Measurements from ENCODE around the gene ANO10. TPM values are rescaled to one million over a fixed set of nuclear protein-coding genes. Genes with fewer than 3 reads are reported as not detected.

ANO10 gene
- total and polyA plus RNA-seq, 7 experiments from 2014 or later: 6.1 to 13.6 (median 9.3) TPM

DNA sequence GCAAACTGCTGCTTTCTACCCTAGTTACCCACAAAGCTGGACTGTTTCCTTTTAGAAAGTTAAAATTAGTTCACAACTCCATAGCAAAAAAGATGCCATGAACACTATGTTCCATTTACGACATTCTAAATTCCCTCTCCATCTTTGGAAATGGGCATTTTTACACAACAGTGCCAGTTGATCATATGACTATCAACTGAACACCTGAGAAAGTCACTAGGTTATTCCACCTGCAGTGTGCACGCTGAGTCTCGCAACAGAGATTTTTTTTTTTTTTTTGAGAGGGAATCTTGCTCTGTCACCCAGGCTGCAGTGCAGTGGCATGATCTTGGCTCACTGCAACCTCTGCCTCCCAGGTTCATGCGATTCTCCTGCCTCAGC, 215.2 kb downstream of the ANO10 start:
- H3K4me3 Mint-ChIP-seq: no peak overlapping the region
- peaks cover 0 to 1% (median 0%) of the 10 kb centered on the region in 11 donors for H3K9me3 Mint-ChIP-seq
- POLR2A ChIA-PET: interaction anchor here (0.6 kb wide), 1 partner anchor 10 kb away, joined by 3 read pairs; no protein-coding TSS in a partner anchor
- Histone ChIP-seq H3K4me1 (ENCODE audit: control insufficient read depth in 2 of 2, insufficient read depth in 2 of 2, low read length in 2 of 2) (no peaks in the 10 kb centered on the region), H3K4me3 (ENCODE audit: low read length) (no peak overlapping the region), H3K27me3 (ENCODE audit: control insufficient read depth in 2 of 2, insufficient read depth in 2 of 2, low read length in 2 of 2) (no peaks in the 10 kb centered on the region), H3K9me3 (ENCODE audit: control insufficient read depth in 2 of 3, low read length in 3 of 3) (no peaks in the 10 kb centered on the region), H3K36me3 (ENCODE audit: control insufficient read depth in 2 of 3, insufficient read depth in 3 of 3, low read length in 3 of 3) (no peaks in the 10 kb centered on the region), H3K27ac (ENCODE audit: low read depth, low read length) (no peak overlapping the region)
- DNase-seq (no peak), ATAC-seq (no peak)
- peaks cover 0 to 10% (median 4%) of the 10 kb centered on the region in 5 donors for H3K36me3 Mint-ChIP-seq
- intact Hi-C loops (cut with micrococcal nuclease): no loop called here
- H3K4me1 Mint-ChIP-seq: peaks cover 0 to 14% (median 0%) of the 10 kb centered on the region in 7 donors
- H3K27me3 Mint-ChIP-seq: no peaks in the 10 kb centered on the region
- no peak overlapping the region for H3K27ac Mint-ChIP-seq
- CTCF ChIA-PET: no interaction called here

DNA sequence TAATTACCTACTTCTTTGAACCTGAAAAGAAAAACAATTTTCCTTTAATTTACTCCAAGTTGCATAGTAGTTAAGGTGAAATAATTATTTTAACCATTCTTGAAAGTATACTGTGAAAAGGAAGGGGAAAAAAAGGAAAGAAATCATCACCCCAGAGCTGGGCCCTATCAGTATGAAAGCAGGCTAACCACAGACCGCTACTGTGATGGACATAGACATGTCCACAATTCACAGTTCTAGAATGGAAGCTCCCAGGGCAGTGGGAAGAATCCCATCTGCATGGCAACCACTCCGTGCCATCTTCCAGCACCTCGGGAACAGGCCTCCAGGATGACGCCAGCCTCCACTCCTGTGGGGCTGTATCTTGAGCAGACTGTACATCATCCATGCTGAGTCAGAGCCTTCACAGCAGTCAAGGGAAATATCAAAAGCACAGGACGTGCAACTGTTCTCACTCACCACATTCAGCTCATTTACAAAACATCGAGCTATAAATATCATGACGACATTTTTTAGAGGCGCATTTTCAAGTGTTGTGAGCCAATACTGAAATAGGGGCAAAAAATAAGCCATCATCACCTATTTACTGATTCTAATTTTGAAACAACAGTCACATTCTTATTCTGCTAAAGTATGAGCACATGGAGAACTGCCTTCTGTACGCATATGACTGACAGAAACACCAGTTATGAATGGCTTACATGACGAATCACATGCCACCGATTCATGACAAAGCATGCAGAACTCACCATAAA, 215.7 kb downstream of the ANO10 start:
- H3K27ac Mint-ChIP-seq: peak overlapping the region in 1 of 9 donors; percentile 51
- no peaks in the 10 kb centered on the region for H3K36me3 ChIP-seq (ENCODE audit: control insufficient read depth in 2 of 3, insufficient read depth in 3 of 3, low read length in 3 of 3)
- H3K9me3 ChIP-seq (ENCODE audit: control insufficient read depth in 2 of 3, low read length in 3 of 3): no peaks in the 10 kb centered on the region
- ChIA-PET CTCF (interaction anchor here (0.6 kb wide), 1 partner anchor 1726 kb away, joined by 3 read pairs; no protein-coding TSS in a partner anchor), POLR2A (interaction anchor here (0.6 kb wide), 1 partner anchor 10 kb away, joined by 3 read pairs; no protein-coding TSS in a partner anchor)
- no peak overlapping the region for H3K4me3 ChIP-seq (ENCODE audit: low read length)
- H3K4me3 Mint-ChIP-seq: no peak overlapping the region
- H3K27me3 Mint-ChIP-seq: no peaks in the 10 kb centered on the region
- ATAC-seq: peak; percentile 61
- H3K9me3 Mint-ChIP-seq: peaks cover 0 to 1% (median 0%) of the 10 kb centered on the region in 11 donors
- H3K4me1 ChIP-seq (ENCODE audit: control insufficient read depth in 2 of 2, insufficient read depth in 2 of 2, low read length in 2 of 2): no peaks in the 10 kb centered on the region
- intact Hi-C loops (cut with micrococcal nuclease): no loop called here
- peaks cover 0 to 14% (median 0%) of the 10 kb centered on the region in 7 donors for H3K4me1 Mint-ChIP-seq
- H3K27me3 ChIP-seq (ENCODE audit: control insufficient read depth in 2 of 2, insufficient read depth in 2 of 2, low read length in 2 of 2): no peaks in the 10 kb centered on the region
- no peak for DNase-seq
- H3K27ac ChIP-seq (ENCODE audit: low read depth, low read length): no peak overlapping the region
- peaks cover 0 to 10% (median 4%) of the 10 kb centered on the region in 5 donors for H3K36me3 Mint-ChIP-seq

DNA sequence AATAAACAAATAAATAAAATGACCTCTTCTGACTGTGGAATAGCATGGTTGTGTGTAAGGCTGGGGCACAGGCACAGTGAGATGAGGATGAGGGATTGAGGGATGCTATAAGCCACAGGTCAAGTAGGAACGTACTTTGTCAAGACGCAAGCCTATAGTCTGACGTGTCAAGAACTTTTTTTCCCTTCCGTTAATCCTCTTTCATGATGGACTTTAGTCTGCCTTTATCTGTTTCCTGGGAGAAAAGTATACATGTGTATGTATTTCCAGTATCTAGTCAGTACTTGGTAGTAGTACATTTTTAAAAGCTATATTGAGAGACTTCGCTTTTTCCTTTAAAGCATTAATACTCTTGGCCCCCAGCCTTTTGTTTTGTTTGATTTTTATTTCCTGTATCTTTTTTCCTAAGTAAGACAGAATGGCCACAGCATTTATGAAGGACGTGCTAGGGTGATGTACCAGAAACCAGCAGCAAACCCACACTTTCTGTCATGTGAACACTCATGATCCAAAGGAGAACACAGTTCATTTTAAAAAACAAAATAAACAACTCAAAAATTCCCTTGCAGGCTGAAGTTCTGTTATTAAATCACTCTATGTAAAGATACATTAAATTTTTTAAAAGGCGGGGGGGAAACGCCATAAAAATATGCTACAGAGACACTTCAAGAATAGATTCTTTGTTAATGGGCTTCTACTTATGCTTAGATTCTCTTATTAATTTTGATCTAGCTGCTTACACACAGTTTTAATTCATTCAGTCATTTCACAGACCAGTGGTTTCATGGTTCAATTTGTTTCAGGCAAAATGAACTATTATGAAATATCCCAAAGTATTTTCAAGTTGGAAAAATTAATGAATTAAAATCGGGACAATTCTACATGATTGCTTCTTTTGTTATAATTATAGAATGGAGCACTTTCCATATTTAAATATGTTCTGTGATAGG, 220.8 kb downstream of the ANO10 start:
- Histone ChIP-seq H3K4me3 (ENCODE audit: low read length) (no peak overlapping the region), H3K4me1 (ENCODE audit: control insufficient read depth in 2 of 2, insufficient read depth in 2 of 2, low read length in 2 of 2) (no peaks in the 10 kb centered on the region), H3K36me3 (ENCODE audit: control insufficient read depth in 2 of 3, insufficient read depth in 3 of 3, low read length in 3 of 3) (no peaks in the 10 kb centered on the region), H3K27ac (ENCODE audit: low read depth, low read length) (no peak overlapping the region), H3K9me3 (ENCODE audit: control insufficient read depth in 2 of 3, low read length in 3 of 3) (no peaks in the 10 kb centered on the region), H3K27me3 (ENCODE audit: control insufficient read depth in 2 of 2, insufficient read depth in 2 of 2, low read length in 2 of 2) (no peaks in the 10 kb centered on the region)
- ChIA-PET CTCF (no interaction called here), POLR2A (interaction anchor here (0.6 to 1.1 kb wide), 2 partner anchors 9 to 12 kb away, joined by 3 read pairs; no protein-coding TSS in a partner anchor)
- Mint-ChIP-seq H3K4me1 (peaks cover 0 to 12% (median 0%) of the 10 kb centered on the region in 7 donors), H3K27me3 (peaks cover 0 to 13% (median 0%) of the 10 kb centered on the region in 5 donors), H3K27ac (peak overlapping the region in 1 of 9 donors; percentile 4), H3K36me3 (peaks cover 0 to 4% (median 0%) of the 10 kb centered on the region in 5 donors), H3K9me3 (no peaks in the 10 kb centered on the region), H3K4me3 (no peak overlapping the region)
- ATAC-seq (no peak), DNase-seq (no peak)
- intact Hi-C loops (cut with micrococcal nuclease): no loop called here

DNA sequence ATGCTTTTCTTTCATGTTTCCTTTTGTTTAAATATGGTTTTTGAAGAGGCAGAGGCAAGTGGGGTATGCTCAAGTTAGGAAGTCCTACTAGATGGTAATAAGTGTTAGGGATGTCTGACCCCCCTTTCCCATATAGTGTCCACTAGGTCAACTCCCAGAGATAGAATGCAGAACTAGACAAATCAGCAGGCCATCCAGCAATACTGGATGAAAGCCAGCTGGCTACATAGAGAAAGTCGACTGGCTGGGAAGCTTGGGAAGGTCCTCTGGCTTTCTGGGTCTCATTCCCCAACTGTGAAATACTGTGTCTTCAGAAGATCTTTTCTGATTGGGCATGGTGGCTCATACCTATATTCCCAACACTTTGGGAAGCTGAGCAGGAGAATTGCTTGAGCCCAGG, 221.6 kb downstream of the ANO10 start:
- no peak for DNase-seq
- H3K4me3 Mint-ChIP-seq: no peak overlapping the region
- ATAC-seq: no peak
- Histone ChIP-seq H3K27ac (ENCODE audit: low read depth, low read length) (no peak overlapping the region), H3K27me3 (ENCODE audit: control insufficient read depth in 2 of 2, insufficient read depth in 2 of 2, low read length in 2 of 2) (no peaks in the 10 kb centered on the region), H3K4me3 (ENCODE audit: low read length) (no peak overlapping the region), H3K36me3 (ENCODE audit: control insufficient read depth in 2 of 3, insufficient read depth in 3 of 3, low read length in 3 of 3) (no peaks in the 10 kb centered on the region), H3K4me1 (ENCODE audit: control insufficient read depth in 2 of 2, insufficient read depth in 2 of 2, low read length in 2 of 2) (no peaks in the 10 kb centered on the region), H3K9me3 (ENCODE audit: control insufficient read depth in 2 of 3, low read length in 3 of 3) (no peaks in the 10 kb centered on the region)
- peaks cover 0 to 7% (median 0%) of the 10 kb centered on the region in 7 donors for H3K4me1 Mint-ChIP-seq
- H3K36me3 Mint-ChIP-seq: peaks cover 0 to 4% (median 0%) of the 10 kb centered on the region in 5 donors
- POLR2A ChIA-PET: interaction anchor here (1.1 kb wide), 1 partner anchor 11 kb away, joined by 3 read pairs; no protein-coding TSS in a partner anchor
- no peak overlapping the region for H3K27ac Mint-ChIP-seq
- no peaks in the 10 kb centered on the region for H3K9me3 Mint-ChIP-seq
- H3K27me3 Mint-ChIP-seq: peaks cover 0 to 13% (median 0%) of the 10 kb centered on the region in 5 donors
- CTCF ChIA-PET: no interaction called here
- intact Hi-C loops (cut with micrococcal nuclease): no loop called here

DNA sequence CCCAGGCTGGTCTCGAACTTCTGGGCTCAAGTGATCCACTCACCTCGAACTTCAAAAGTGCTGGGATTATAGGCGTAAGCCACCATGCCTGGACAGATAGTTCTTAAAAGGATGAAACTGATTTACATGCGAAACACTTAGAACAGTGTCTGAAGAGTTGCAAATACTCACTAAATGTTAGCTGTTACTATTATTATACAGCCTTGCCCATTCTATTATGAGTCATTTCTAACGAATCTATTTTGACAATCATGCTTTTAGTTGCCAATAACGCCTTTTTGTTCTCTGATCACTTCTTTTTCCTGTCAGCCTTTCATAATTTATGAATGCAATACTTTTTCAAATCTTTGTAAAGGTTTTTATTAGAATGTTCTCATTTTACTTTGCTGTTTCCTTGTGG, 222.8 kb downstream of the ANO10 start:
- H3K4me1 ChIP-seq (ENCODE audit: control insufficient read depth in 2 of 2, insufficient read depth in 2 of 2, low read length in 2 of 2): no peaks in the 10 kb centered on the region
- H3K4me3 Mint-ChIP-seq: no peak overlapping the region
- H3K4me3 ChIP-seq (ENCODE audit: low read length): no peak overlapping the region
- H3K9me3 Mint-ChIP-seq: no peaks in the 10 kb centered on the region
- peaks cover 0 to 13% (median 0%) of the 10 kb centered on the region in 5 donors for H3K27me3 Mint-ChIP-seq
- H3K9me3 ChIP-seq (ENCODE audit: control insufficient read depth in 2 of 3, low read length in 3 of 3): no peaks in the 10 kb centered on the region
- peaks cover 0 to 7% (median 6%) of the 10 kb centered on the region in 7 donors for H3K4me1 Mint-ChIP-seq
- H3K27ac ChIP-seq (ENCODE audit: low read depth, low read length): no peak overlapping the region
- DNase-seq: no peak
- POLR2A ChIA-PET: no interaction called here
- no peaks in the 10 kb centered on the region for H3K36me3 ChIP-seq (ENCODE audit: control insufficient read depth in 2 of 3, insufficient read depth in 3 of 3, low read length in 3 of 3)
- no peaks in the 10 kb centered on the region for H3K27me3 ChIP-seq (ENCODE audit: control insufficient read depth in 2 of 2, insufficient read depth in 2 of 2, low read length in 2 of 2)
- peak overlapping the region in 1 of 9 donors; percentile 23 for H3K27ac Mint-ChIP-seq
- CTCF ChIA-PET: interaction anchor here (1.1 to 1.2 kb wide), 2 partner anchors 9 to 13 kb away, joined by 4 to 5 read pairs; no protein-coding TSS in a partner anchor
- peaks cover 0 to 4% (median 0%) of the 10 kb centered on the region in 5 donors for H3K36me3 Mint-ChIP-seq
- ATAC-seq: no peak
- intact Hi-C loops (cut with micrococcal nuclease): loop anchor here in 1 of 2 donors (10.0 kb wide), 1 partner anchor 594 kb away; the partner anchor contains the start of genes ACKR2 and HIGD1A

DNA sequence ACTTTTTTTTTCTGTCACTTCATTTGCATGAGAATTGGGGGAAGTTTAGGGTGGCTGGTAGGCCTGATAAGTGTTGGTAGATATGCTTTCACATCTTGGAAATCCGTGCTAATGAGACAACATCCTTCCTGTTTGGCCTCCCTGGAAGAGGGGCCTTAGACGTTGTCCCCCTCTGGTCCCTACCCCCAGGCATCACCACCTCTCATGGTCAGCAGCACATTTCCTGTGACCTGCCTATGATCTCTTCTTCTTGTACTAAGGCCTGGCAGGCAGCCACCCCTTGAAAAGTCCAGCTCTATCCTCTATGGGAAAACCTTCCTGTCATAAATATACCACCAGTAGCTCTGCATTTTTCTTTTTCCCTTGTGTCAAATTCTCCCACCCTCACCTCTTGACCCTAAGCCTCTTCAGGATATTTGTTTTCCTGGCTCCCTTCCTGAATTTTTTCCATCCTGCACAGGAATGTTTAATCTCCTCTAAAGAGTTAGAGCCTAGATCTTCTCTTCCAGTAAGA, 227.7 kb downstream of the ANO10 start:
- Mint-ChIP-seq H3K27me3 (no peaks in the 10 kb centered on the region), H3K27ac (peak overlapping the region in 7 of 9 donors; percentile 5 to 94 (median 66)), H3K9me3 (peaks cover 0 to 10% (median 0%) of the 10 kb centered on the region in 11 donors), H3K36me3 (peaks cover 0 to 9% (median under 1%) of the 10 kb centered on the region in 5 donors), H3K4me1 (peaks cover 20 to 47% (median 40%) of the 10 kb centered on the region in 7 donors), H3K4me3 (no peak overlapping the region)
- Histone ChIP-seq H3K27ac (ENCODE audit: low read depth, low read length) (no peak overlapping the region), H3K4me3 (ENCODE audit: low read length) (no peak overlapping the region), H3K36me3 (ENCODE audit: control insufficient read depth in 2 of 3, insufficient read depth in 3 of 3, low read length in 3 of 3) (no peaks in the 10 kb centered on the region), H3K4me1 (ENCODE audit: control insufficient read depth in 2 of 2, insufficient read depth in 2 of 2, low read length in 2 of 2) (peaks cover 14 to 23% of the 10 kb centered on the region in 2 donors), H3K9me3 (ENCODE audit: control insufficient read depth in 2 of 3, low read length in 3 of 3) (no peaks in the 10 kb centered on the region), H3K27me3 (ENCODE audit: control insufficient read depth in 2 of 2, insufficient read depth in 2 of 2, low read length in 2 of 2) (no peaks in the 10 kb centered on the region)
- ATAC-seq: no peak
- no peak for DNase-seq
- ChIA-PET CTCF (no interaction called here), POLR2A (interaction anchor here (0.7 kb wide), 1 partner anchor 11 kb away, joined by 4 read pairs; no protein-coding TSS in a partner anchor)
- intact Hi-C loops (cut with micrococcal nuclease): loop anchor here (5.0 to 10.0 kb wide), 2 partner anchors 228 to 589 kb away; partner anchors contain the start of genes ACKR2 (in 1 of the 2), ANO10 (in 1 of the 2) and HIGD1A (in 1 of the 2)
